Measurements from ENCODE around the gene SCIN. TPM values are rescaled to one million over a fixed set of nuclear protein-coding genes. Genes with fewer than 3 reads are reported as not detected.
"Not testable (repeated sequence)": the region's sequence is repeated elsewhere in the genome, so short reads cannot be mapped to it uniquely, and the experiment has no call there.

Gene SCIN
- total RNA-seq, 2 experiments from 2014 or later = not detected

GRCh38 chr7:12690041-12690878 is 119.7 kb downstream of the SCIN start:
- no peak overlapping the region for H3K27ac Mint-ChIP-seq
- no peak for ATAC-seq
- CTCF ChIA-PET = interaction anchor here (1.0 kb wide), 1 partner anchor 15 kb away, joined by 3 read pairs; no protein-coding TSS in a partner anchor

DNA sequence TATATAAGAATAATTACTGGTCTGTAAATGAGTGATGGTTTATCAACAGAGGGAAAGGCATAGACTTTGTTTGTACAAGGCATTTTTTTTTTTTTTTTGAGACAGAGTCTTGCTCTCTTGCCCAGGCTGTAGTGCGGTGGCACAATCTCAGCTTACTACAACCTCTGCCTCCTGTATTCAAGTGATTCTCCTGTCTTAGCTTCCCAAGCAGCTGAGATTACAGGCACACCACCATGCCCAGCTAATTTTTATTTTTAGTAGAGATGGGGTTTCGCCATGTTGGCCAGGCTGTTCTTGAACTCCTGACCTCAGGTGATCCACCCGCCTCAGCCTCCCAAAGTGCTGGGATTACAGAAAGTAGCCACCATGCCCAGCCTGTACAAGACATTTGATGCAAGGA is 120.9 kb downstream of the SCIN start:
- H3K36me3 Mint-ChIP-seq (ENCODE audit: low read depth); H3K4me3 Mint-ChIP-seq; H3K27me3 Mint-ChIP-seq; H3K27ac Mint-ChIP-seq; H3K9me3 Mint-ChIP-seq; DNase-seq; ATAC-seq; CTCF ChIA-PET; POLR2A ChIA-PET: not testable (repeated sequence)
- H3K4me1 Mint-ChIP-seq (ENCODE audit: low read depth) = peaks cover 29% of the 10 kb centered on the region
- intact Hi-C loops (cut with micrococcal nuclease) = loop anchor here (5.0 kb wide), 1 partner anchor 571 kb away; no protein-coding TSS in a partner anchor

More at GRCh38 chr7:12690041-12690878, 119.7 kb downstream of the SCIN start:
- peaks cover 2% of the 10 kb centered on the region for H3K36me3 Mint-ChIP-seq (ENCODE audit: low read depth)
- H3K4me1 Mint-ChIP-seq (ENCODE audit: low read depth) = peaks cover 39% of the 10 kb centered on the region
- no peaks in the 10 kb centered on the region for H3K27me3 Mint-ChIP-seq
- TF ChIP-seq, protein P1, sequence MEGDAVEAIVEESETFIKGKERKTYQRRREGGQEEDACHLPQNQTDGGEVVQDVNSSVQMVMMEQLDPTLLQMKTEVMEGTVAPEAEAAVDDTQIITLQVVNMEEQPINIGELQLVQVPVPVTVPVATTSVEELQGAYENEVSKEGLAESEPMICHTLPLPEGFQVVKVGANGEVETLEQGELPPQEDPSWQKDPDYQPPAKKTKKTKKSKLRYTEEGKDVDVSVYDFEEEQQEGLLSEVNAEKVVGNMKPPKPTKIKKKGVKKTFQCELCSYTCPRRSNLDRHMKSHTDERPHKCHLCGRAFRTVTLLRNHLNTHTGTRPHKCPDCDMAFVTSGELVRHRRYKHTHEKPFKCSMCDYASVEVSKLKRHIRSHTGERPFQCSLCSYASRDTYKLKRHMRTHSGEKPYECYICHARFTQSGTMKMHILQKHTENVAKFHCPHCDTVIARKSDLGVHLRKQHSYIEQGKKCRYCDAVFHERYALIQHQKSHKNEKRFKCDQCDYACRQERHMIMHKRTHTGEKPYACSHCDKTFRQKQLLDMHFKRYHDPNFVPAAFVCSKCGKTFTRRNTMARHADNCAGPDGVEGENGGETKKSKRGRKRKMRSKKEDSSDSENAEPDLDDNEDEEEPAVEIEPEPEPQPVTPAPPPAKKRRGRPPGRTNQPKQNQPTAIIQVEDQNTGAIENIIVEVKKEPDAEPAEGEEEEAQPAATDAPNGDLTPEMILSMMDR (IDR thresholded peaks at IDR 0.05) = no peak
- no peak overlapping the region for H3K4me3 Mint-ChIP-seq
- DNase-seq = no peak
- intact Hi-C loops (cut with micrococcal nuclease) = loop anchor here (5.0 kb wide), 1 partner anchor 572 kb away; no protein-coding TSS in a partner anchor
- POLR2A ChIA-PET = no interaction called here
- no peaks in the 10 kb centered on the region for H3K9me3 Mint-ChIP-seq

DNA sequence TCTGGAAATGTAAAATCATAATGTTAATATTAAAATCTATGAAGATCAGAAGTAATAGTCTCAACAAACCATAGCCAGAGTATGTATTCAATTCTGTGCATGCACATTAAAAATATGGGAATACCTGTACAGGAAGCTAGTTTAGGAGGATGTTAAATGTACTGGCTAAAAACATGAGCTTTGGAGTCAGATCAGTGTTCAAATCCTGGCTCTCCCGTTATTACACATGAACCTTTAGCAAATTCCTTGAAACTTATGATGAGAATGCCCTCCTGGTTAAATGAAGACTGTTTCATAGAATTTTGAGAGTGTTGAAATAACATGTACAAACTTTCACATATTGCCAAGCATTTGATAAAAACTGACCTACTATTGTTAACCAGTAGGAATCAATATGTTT is 121.5 kb downstream of the SCIN start:
- no peak for ATAC-seq
- no peaks in the 10 kb centered on the region for H3K27me3 Mint-ChIP-seq
- ChIA-PET CTCF (no interaction called here), POLR2A (no interaction called here)
- H3K27ac Mint-ChIP-seq = no peak overlapping the region
- no peaks in the 10 kb centered on the region for H3K9me3 Mint-ChIP-seq
- H3K4me1 Mint-ChIP-seq (ENCODE audit: low read depth) = peaks cover 29% of the 10 kb centered on the region
- no peak for DNase-seq
- TF ChIP-seq, protein P1 (IDR thresholded peaks at IDR 0.05) = no peak
- H3K4me3 Mint-ChIP-seq = no peak overlapping the region
- H3K36me3 Mint-ChIP-seq (ENCODE audit: low read depth) = peaks cover 2% of the 10 kb centered on the region
- intact Hi-C loops (cut with micrococcal nuclease) = loop anchor here (5.0 kb wide), 1 partner anchor 570 kb away; no protein-coding TSS in a partner anchor

DNA sequence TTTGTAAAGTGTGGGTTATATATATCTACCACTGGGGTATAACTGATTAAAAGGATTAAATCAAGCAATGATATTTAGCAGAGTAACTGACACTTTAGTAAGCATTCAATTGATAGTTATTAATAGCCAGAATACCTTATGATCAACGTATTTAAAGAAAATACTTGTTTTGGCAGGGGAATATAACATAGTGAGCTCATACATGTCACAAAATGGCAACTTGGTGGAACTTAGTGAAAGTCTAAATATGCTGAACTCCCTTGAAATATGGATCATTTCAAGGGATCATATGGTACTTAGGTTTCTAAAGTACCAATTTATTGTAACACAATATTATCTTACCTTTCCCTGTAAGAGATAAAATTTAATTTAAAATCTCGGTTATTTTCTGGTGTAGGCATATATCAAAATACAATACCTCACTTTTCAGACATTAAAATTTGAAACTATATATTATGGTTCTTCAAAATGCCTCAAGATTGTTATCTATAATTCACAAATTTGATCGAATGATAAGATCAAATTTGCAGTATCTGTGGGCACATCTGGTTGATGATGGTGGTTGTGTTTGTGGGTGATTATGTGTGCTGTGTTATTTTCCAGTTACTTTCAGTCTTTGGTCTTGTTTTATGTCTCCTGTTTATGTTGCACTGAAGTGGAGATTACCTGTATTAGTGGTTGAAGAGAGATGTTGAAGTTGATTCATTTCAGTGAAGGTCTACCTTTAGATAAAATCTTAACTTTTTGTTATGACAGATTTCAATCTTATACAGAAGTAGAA is 122.1 kb downstream of the SCIN start:
- ATAC-seq (no peak), DNase-seq (no peak)
- Mint-ChIP-seq H3K27me3 (no peaks in the 10 kb centered on the region), H3K9me3 (no peaks in the 10 kb centered on the region), H3K27ac (no peak overlapping the region), H3K4me1 (ENCODE audit: low read depth) (peaks cover 26% of the 10 kb centered on the region), H3K4me3 (no peak overlapping the region), H3K36me3 (ENCODE audit: low read depth) (peaks cover 2% of the 10 kb centered on the region)
- intact Hi-C loops (cut with micrococcal nuclease) = loop anchor here (5.0 kb wide), 1 partner anchor 570 kb away; no protein-coding TSS in a partner anchor
- ChIA-PET CTCF (no interaction called here), POLR2A (no interaction called here)
- TF ChIP-seq, protein P1 (IDR thresholded peaks at IDR 0.05) = no peak

DNA sequence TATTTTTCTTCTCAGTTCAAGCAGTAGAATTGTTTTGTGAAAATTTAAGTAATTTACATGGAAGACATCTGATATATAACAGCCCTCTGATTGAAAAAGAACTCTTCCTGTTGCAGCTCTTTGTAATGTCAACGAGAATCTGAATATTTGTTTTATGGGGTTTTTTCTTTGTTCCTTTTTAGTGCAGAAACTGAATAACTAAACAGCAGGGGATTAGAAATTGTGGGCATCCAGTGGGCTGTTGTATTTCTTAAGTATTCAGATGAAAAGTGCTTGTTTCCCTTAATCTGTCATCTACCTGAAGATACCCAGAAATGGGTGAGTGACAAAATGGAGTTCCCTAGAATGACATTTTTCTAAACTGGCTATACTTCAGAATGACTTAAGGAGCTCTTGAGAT is 124.3 kb downstream of the SCIN start:
- CTCF ChIA-PET = interaction anchor here (2.5 kb wide), 1 partner anchor 8 kb away, joined by 12 read pairs; the partner anchor contains the start of gene ARL4A
- H3K27ac Mint-ChIP-seq = no peak overlapping the region
- ATAC-seq = no peak

More for the DNA sequence above, 124.3 kb downstream of the SCIN start:
- no peaks in the 10 kb centered on the region for H3K36me3 Mint-ChIP-seq (ENCODE audit: low read depth)
- intact Hi-C loops (cut with micrococcal nuclease) = loop anchor here (5.0 kb wide), 1 partner anchor 567 kb away; no protein-coding TSS in a partner anchor
- no peaks in the 10 kb centered on the region for H3K9me3 Mint-ChIP-seq
- TF ChIP-seq, protein P1 (IDR thresholded peaks at IDR 0.05) = no peak
- no peak overlapping the region for H3K4me3 Mint-ChIP-seq
- no peak for DNase-seq
- H3K4me1 Mint-ChIP-seq (ENCODE audit: low read depth) = peaks cover 14% of the 10 kb centered on the region
- no peaks in the 10 kb centered on the region for H3K27me3 Mint-ChIP-seq
- POLR2A ChIA-PET = interaction anchor here (0.8 kb wide), 1 partner anchor 10 kb away, joined by 3 read pairs; no protein-coding TSS in a partner anchor
